Measurements from ENCODE around the gene C1orf210.

DNA sequence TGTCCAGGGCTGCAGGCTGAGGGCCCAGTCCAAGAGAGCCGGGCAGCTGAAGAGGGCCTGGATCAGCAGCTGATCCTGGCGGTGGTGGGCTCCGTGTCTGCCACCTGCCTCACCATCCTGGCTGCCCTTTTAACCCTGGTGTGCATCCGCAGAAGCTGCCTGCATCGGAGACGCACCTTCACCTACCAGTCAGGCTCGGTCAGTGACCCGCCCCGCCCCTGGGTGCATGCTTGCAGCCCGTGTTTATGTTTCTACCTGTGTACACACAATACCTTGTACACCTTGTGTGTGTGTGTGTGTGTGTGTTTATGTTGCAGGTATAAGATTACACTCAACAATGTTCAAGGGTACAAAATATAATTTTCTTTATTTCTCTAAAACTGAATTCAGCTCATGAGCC is 28.4 kb upstream of the C1orf210 start:
- TF ChIP-seq, protein P1, sequence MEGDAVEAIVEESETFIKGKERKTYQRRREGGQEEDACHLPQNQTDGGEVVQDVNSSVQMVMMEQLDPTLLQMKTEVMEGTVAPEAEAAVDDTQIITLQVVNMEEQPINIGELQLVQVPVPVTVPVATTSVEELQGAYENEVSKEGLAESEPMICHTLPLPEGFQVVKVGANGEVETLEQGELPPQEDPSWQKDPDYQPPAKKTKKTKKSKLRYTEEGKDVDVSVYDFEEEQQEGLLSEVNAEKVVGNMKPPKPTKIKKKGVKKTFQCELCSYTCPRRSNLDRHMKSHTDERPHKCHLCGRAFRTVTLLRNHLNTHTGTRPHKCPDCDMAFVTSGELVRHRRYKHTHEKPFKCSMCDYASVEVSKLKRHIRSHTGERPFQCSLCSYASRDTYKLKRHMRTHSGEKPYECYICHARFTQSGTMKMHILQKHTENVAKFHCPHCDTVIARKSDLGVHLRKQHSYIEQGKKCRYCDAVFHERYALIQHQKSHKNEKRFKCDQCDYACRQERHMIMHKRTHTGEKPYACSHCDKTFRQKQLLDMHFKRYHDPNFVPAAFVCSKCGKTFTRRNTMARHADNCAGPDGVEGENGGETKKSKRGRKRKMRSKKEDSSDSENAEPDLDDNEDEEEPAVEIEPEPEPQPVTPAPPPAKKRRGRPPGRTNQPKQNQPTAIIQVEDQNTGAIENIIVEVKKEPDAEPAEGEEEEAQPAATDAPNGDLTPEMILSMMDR (IDR thresholded peaks at IDR 0.05), result no peak
- no peak for TF ChIP-seq POLR2A (IDR thresholded peaks at IDR 0.05)
